Activated CD4-positive, alpha-beta T cell treated with anti-CD3 and anti-CD28 coated beads for 36 hours (primary cell): ENCODE measurements around the gene CAST. TPM values are rescaled to one million over a fixed set of nuclear protein-coding genes. Genes with fewer than 3 reads are reported as not detected.
A peak's percentile ranks its signal among the peaks of the same experiment; 100 is the strongest.
"Not testable (repeated sequence)": the region's sequence is repeated elsewhere in the genome, so short reads cannot be mapped to it uniquely, and the experiment has no call there.

Experiments
- ATAC-seq: fragments of 200-7000 bp; cut with Tn5 transposase; one replicate; pipeline ENCODE4 v1.10.0; 2021; ENCODE audit warnings: mild to moderate bottlenecking, moderate library complexity
- CTCF ChIA-PET: fragments of 350-600 bp; sonication (Branson Sonifier 250); formaldehyde crosslinking; loops from one replicate; lab custom pipeline; 2021; ENCODE audit warnings: antibody characterized with exemption; lab: Charles Lee
- POLR2A ChIA-PET: fragments of 350-600 bp; sonication (Branson Sonifier 250); formaldehyde crosslinking; loops from one replicate; lab custom pipeline; 2021; ENCODE audit warnings: antibody characterized with exemption, inconsistent platforms; lab: Charles Lee
- DNase-seq: peaks from one replicate; pipeline ENCODE4 v3.0.0-alpha.2; 2020
- H3K27ac Mint-ChIP-seq: one replicate; pipeline ENCODE4 v1.8.0; 2021; ENCODE audit warnings: mixed read lengths
- H3K27me3 Mint-ChIP-seq: one replicate; pipeline ENCODE4 v1.8.0; 2021; ENCODE audit warnings: mixed read lengths
- H3K36me3 Mint-ChIP-seq: one replicate; pipeline ENCODE4 v1.8.0; 2021; ENCODE audit warnings: low read depth, mixed read lengths
- H3K4me1 Mint-ChIP-seq: one replicate; pipeline ENCODE4 v1.8.0; 2021; ENCODE audit warnings: mixed read lengths
- H3K4me3 Mint-ChIP-seq: one replicate; pipeline ENCODE4 v1.8.0; 2021; ENCODE audit warnings: mild to moderate bottlenecking, moderate library complexity, mixed read lengths
- H3K9me3 Mint-ChIP-seq: one replicate; pipeline ENCODE4 v1.8.0; 2021; ENCODE audit warnings: low read depth, mixed read lengths
- intact Hi-C, 2 experiments: fragments of 100-400 bp; cut with DNase I in 1 of 2; cut with micrococcal nuclease in 1 of 2; formaldehyde crosslinking; loops; one replicate each; pipeline versions ENCODE4 v1.14.2 to v1.15.1; 2022 to 2024; cut with DNase I, micrococcal nuclease
- total RNA-seq, 2 experiments: library from RNA; stranded (reverse); gene quantifications; one replicate each; pipeline ENCODE4 v1.2.3, GENCODE V29; 2021

CAST gene
- total RNA-seq, 2 experiments from 2014 or later = 136 to 211 TPM

DNA sequence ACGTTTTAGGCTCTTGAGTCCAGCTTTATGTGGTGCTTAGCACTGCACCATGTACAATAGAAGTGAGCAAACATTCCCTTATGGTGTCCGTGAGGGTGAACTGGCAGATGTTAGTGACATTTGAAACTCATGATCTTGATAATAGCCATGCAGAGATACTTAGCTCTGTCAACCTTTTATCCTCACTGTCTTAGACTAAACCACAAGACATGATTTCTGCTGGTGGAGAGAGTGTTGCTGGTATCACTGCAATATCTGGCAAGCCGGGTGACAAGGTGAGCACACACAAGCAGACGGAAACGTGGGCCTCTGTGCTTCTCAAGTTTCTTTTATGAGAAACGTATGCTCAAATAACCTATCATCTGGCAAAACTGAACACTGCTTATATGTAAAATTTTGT is 68.4 kb downstream of the CAST start:
- no peak for DNase-seq
- CTCF ChIA-PET = interaction anchor here (1.0 kb wide), 1 partner anchor 43 kb away, joined by 4 read pairs; no protein-coding TSS in a partner anchor
- ATAC-seq = no peak
- Mint-ChIP-seq H3K4me3 (no peak overlapping the region), H3K9me3 (no peaks in the 10 kb centered on the region), H3K4me1 (peaks cover 7% of the 10 kb centered on the region), H3K27me3 (no peaks in the 10 kb centered on the region), H3K27ac (no peak overlapping the region), H3K36me3 (peaks cover 9% of the 10 kb centered on the region)
- POLR2A ChIA-PET = no interaction called here
- intact Hi-C loops = no loop called here

DNA sequence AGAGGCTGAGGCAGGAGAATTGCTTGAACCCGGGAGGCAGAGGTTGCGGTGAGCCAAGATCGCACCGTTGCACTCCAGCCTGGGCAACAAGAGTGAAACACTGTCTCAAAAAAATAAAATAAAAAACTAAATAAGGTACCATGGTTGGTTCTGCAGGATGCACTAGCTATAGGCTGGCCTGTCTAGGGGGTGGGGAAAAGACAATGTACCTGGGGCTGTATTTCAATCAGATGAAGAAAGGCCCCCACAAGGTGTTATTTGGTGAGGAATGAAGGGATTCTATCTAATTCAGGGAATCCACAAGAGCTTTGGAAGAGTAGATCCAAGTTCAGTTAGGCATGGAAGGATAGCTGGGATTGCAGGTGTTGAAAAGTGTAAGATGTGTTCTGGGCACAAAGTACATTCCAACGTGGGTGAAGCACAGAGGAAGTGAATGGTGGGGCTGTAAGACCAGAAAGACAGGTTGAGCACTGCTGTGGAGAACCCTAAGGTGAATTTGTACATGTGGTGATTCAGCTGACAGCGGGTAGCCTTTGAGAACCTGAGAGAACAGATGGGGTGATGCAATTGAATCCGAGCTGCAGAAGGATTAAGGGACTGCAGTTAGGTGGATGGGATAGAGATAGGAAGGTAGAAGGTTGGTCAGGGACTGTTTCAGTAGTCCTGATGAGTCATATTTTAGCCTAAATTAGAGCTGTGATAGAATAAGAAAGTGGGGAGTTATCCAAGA is 71.8 kb downstream of the CAST start:
- H3K27ac Mint-ChIP-seq = no peak overlapping the region
- no peaks in the 10 kb centered on the region for H3K9me3 Mint-ChIP-seq
- no peak for ATAC-seq
- H3K4me1 Mint-ChIP-seq = peaks cover 7% of the 10 kb centered on the region
- POLR2A ChIA-PET = no interaction called here
- CTCF ChIA-PET = interaction anchor here (1.4 to 1.7 kb wide), 2 partner anchors 14 to 120 kb away, joined by 4 to 6 read pairs; no protein-coding TSS in a partner anchor
- no peak for DNase-seq
- intact Hi-C loops = no loop called here
- no peak overlapping the region for H3K4me3 Mint-ChIP-seq
- peaks cover 14% of the 10 kb centered on the region for H3K36me3 Mint-ChIP-seq
- no peaks in the 10 kb centered on the region for H3K27me3 Mint-ChIP-seq

DNA sequence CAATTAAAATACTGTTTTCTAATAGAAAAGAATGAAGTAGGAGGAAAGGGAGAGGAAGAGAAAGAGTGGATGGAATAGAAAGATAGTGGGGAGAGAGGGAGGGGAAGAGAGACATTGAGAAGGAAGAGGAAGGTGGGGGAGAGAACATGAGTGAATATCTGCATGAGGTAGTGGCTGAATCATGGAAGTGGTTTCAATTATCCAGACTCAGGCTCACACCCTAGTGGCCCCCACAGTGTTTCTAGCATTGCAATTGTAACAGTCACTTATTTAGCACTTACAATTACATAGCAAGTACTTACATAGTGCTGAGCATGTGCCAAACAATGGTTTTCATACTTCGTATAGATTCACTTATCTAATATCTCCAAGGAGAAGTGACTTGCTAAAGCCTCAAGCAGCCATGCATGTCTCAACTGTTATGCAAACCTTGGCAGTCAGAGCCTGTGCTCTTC is 72.7 kb downstream of the CAST start:
- H3K27ac Mint-ChIP-seq = no peak overlapping the region
- intact Hi-C loops = no loop called here
- H3K4me3 Mint-ChIP-seq = no peak overlapping the region
- no peaks in the 10 kb centered on the region for H3K9me3 Mint-ChIP-seq
- ChIA-PET CTCF (interaction anchor here (1.4 to 1.7 kb wide), 2 partner anchors 15 to 121 kb away, joined by 4 to 6 read pairs; no protein-coding TSS in a partner anchor), POLR2A (no interaction called here)
- peaks cover 7% of the 10 kb centered on the region for H3K4me1 Mint-ChIP-seq
- DNase-seq (no peak), ATAC-seq (no peak)
- H3K36me3 Mint-ChIP-seq = peaks cover 12% of the 10 kb centered on the region
- H3K27me3 Mint-ChIP-seq = no peaks in the 10 kb centered on the region

DNA sequence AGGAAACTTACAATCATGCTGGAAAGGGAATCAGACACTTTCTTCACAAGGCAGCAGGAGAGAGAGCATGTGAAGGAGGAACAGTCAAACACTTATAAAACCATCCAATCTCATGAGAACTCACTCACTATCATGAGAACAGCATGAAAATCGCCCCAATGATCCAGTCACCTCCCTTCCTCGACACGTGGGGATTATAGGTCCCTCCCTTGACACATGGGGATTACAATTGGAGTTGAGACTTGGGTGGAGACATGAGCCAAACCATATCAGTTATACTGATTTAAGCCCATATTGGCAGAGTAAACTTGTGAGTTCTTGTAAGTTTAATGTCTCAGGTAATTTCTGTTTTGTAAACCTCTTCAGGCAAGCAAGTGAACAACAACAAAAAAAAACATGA is 74.8 kb downstream of the CAST start:
- Mint-ChIP-seq H3K27me3 (no peaks in the 10 kb centered on the region), H3K9me3 (no peaks in the 10 kb centered on the region), H3K36me3 (peaks cover 18% of the 10 kb centered on the region), H3K27ac (peak overlapping the region; percentile 48), H3K4me3 (no peak overlapping the region), H3K4me1 (peaks cover 22% of the 10 kb centered on the region)
- ChIA-PET POLR2A (no interaction called here), CTCF (no interaction called here)
- ATAC-seq = no peak
- intact Hi-C loops = no loop called here
- no peak for DNase-seq

GRCh38 chr5:96741106-96741505 is 78.9 kb downstream of the CAST start:
- peak; percentile 11 for DNase-seq

GRCh38 chr5:96741891-96742309 is 79.7 kb downstream of the CAST start:
- Mint-ChIP-seq H3K4me1 (peaks cover 35% of the 10 kb centered on the region), H3K36me3 (peaks cover 57% of the 10 kb centered on the region), H3K27me3 (no peaks in the 10 kb centered on the region), H3K27ac (peak overlapping the region; percentile 56), H3K4me3 (no peak overlapping the region), H3K9me3 (peaks cover 6% of the 10 kb centered on the region)
- DNase-seq = no peak
- ChIA-PET CTCF (interaction anchor here (1.0 to 2.1 kb wide), 4 partner anchors 22 to 419 kb away, joined by 3 to 5 read pairs (median 3); no protein-coding TSS in a partner anchor), POLR2A (no interaction called here)
- ATAC-seq = no peak
- intact Hi-C loops = no loop called here

More at GRCh38 chr5:96741106-96741505, 78.9 kb downstream of the CAST start:
- POLR2A ChIA-PET = interaction anchor here (1.0 kb wide), 1 partner anchor 38 kb away, joined by 4 read pairs; no protein-coding TSS in a partner anchor
- CTCF ChIA-PET = interaction anchor here (0.6 to 2.1 kb wide), 3 partner anchors 40 to 1151 kb away, joined by 3 to 5 read pairs (median 3); no protein-coding TSS in a partner anchor
- intact Hi-C loops = no loop called here
- H3K4me1 Mint-ChIP-seq = peaks cover 34% of the 10 kb centered on the region
- H3K27me3 Mint-ChIP-seq = no peaks in the 10 kb centered on the region
- peaks cover 6% of the 10 kb centered on the region for H3K9me3 Mint-ChIP-seq
- ATAC-seq = peak; percentile 60
- H3K27ac Mint-ChIP-seq = peak overlapping the region; percentile 56
- peaks cover 51% of the 10 kb centered on the region for H3K36me3 Mint-ChIP-seq
- no peak overlapping the region for H3K4me3 Mint-ChIP-seq

DNA sequence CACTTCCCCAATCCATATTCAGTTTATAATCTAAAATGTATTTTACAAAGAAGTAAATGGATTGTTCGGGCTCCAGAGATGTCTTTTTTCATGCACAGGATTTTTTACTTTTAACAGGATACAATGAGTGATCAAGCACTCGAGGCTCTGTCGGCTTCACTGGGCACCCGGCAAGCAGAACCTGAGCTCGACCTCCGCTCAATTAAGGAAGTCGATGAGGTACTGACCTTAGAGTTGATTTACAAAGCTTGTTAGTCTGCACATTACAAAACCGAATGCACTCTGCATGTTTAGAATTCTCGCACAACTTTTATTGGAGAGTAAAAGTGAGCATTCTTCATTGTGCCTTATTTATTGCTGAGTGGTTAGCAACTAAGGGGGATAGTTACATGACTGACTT is 80.4 kb downstream of the CAST start:
- Mint-ChIP-seq H3K4me1 (peaks cover 35% of the 10 kb centered on the region), H3K9me3 (peaks cover 6% of the 10 kb centered on the region), H3K36me3 (peaks cover 56% of the 10 kb centered on the region), H3K4me3 (no peak overlapping the region), H3K27ac (no peak overlapping the region), H3K27me3 (no peaks in the 10 kb centered on the region)
- no peak for ATAC-seq
- CTCF ChIA-PET = interaction anchor here (1.0 to 2.1 kb wide), 5 partner anchors 10 to 419 kb away, joined by 3 to 9 read pairs (median 3); no protein-coding TSS in a partner anchor
- no peak for DNase-seq
- intact Hi-C loops = no loop called here
- POLR2A ChIA-PET = no interaction called here

GRCh38 chr5:96743065-96743768 is 81.0 kb downstream of the CAST start:
- peaks cover 53% of the 10 kb centered on the region for H3K36me3 Mint-ChIP-seq
- peaks cover 6% of the 10 kb centered on the region for H3K9me3 Mint-ChIP-seq
- DNase-seq = no peak
- peaks cover 35% of the 10 kb centered on the region for H3K4me1 Mint-ChIP-seq
- no peak for ATAC-seq
- CTCF ChIA-PET = interaction anchor here (1.0 to 2.1 kb wide), 4 partner anchors 9 to 418 kb away, joined by 3 to 9 read pairs (median 4); no protein-coding TSS in a partner anchor
- no peak overlapping the region for H3K4me3 Mint-ChIP-seq
- no peaks in the 10 kb centered on the region for H3K27me3 Mint-ChIP-seq
- intact Hi-C loops = no loop called here
- POLR2A ChIA-PET = no interaction called here
- peak overlapping the region; percentile 79 for H3K27ac Mint-ChIP-seq

GRCh38 chr5:96743805-96744204 is 81.6 kb downstream of the CAST start:
- Mint-ChIP-seq H3K4me3 (no peak overlapping the region), H3K27me3 (no peaks in the 10 kb centered on the region), H3K27ac (peak overlapping the region; percentile 79), H3K9me3 (peaks cover 6% of the 10 kb centered on the region), H3K4me1 (peaks cover 35% of the 10 kb centered on the region), H3K36me3 (peaks cover 53% of the 10 kb centered on the region)
- no peak for ATAC-seq
- no peak for DNase-seq
- CTCF ChIA-PET = interaction anchor here (1.2 kb wide), 1 partner anchor 9 kb away, joined by 9 read pairs; no protein-coding TSS in a partner anchor
- intact Hi-C loops = no loop called here
- POLR2A ChIA-PET = no interaction called here

- H3K27ac Mint-ChIP-seq = peak overlapping the region; percentile 53
- CTCF ChIA-PET = interaction anchor here (1.7 kb wide), 1 partner anchor 399 kb away, joined by 4 read pairs; no protein-coding TSS in a partner anchor
- H3K36me3 Mint-ChIP-seq = peaks cover 53% of the 10 kb centered on the region
- H3K9me3 Mint-ChIP-seq, intact Hi-C loops, H3K27me3 Mint-ChIP-seq, POLR2A ChIA-PET, H3K4me3 Mint-ChIP-seq: not testable (repeated sequence)
- ATAC-seq (peak; percentile 39), DNase-seq (peak; percentile 43)
- peaks cover 35% of the 10 kb centered on the region for H3K4me1 Mint-ChIP-seq
Measured at GRCh38 chr5:96744218-96744617, 82.0 kb downstream of the CAST start.

DNA sequence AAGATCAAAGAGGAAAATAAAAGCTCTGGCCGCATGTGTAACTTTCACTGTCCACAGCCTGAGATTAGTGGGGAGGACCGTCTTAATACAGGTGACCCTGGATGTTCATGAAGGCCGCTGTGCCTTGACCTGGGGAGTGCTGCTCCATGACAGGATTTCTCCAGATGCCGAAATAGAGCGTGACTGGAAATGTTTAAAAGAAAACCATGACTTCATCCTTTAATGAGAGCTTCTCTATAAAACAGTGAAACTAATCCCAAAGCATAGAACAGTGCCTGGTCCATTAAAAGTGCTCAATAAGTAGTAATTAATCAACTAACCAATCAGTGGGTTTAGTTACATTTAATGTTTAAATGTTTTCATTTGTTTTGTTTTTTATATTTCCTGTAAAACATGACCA is 82.8 kb downstream of the CAST start:
- peak overlapping the region; percentile 19 for H3K27ac Mint-ChIP-seq
- intact Hi-C loops = no loop called here
- H3K9me3 Mint-ChIP-seq = peaks cover 6% of the 10 kb centered on the region
- ChIA-PET CTCF (interaction anchor here (0.6 to 1.7 kb wide), 4 partner anchors 10 to 420 kb away, joined by 3 to 5 read pairs (median 4); no protein-coding TSS in a partner anchor), POLR2A (no interaction called here)
- DNase-seq = no peak
- no peak for ATAC-seq
- H3K36me3 Mint-ChIP-seq = peaks cover 52% of the 10 kb centered on the region
- H3K27me3 Mint-ChIP-seq = no peaks in the 10 kb centered on the region
- no peak overlapping the region for H3K4me3 Mint-ChIP-seq
- peaks cover 35% of the 10 kb centered on the region for H3K4me1 Mint-ChIP-seq
